ENCODE measurements around the gene ABHD3. TPM values are rescaled to one million over a fixed set of nuclear protein-coding genes. Genes with fewer than 3 reads are reported as not detected.
"Not testable (repeated sequence)": the region's sequence is repeated elsewhere in the genome, so short reads cannot be mapped to it uniquely, and the experiment has no call there.

ABHD3 gene
- total RNA-seq, 1 experiment from 2014 or later: 29.3 TPM

DNA sequence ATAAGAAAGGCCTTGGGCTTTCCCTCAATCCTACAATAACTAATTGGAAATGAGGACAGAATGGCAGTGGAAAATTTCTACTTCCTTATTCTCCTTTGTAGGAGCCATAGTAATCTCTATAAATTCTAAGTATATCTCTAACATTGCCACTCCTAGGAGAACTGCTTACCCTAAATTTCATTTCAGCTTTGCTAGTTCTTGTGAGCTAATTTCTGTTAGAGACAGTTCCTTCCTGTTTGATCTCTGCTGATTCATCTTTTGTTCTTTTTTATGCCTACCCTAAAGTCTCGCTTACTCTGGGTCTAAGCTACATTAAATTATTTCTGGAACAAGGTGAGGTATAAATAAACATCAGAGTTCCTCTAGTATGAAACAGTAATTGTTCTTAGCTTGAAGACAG, 25.7 kb downstream of the ABHD3 start:
- Histone ChIP-seq H3K9me3 (no peaks in the 10 kb centered on the region), H3K4me1 (no peaks in the 10 kb centered on the region), H3K36me3 (ENCODE audit: control insufficient read depth, insufficient read depth, low read length) (peaks cover 1% of the 10 kb centered on the region; the same call in 1 of the 2 replicates), H3K4me3 (ENCODE audit: low read depth, low read length) (no peak overlapping the region), H3K27me3 (replicated peaks; ENCODE audit: control insufficient read depth, insufficient read depth, low read length) (no peaks in the 10 kb centered on the region)
- no peak for DNase-seq
- H3K4me3 Mint-ChIP-seq (ENCODE audit: unreplicated experiment): no peak overlapping the region
- H3K4me1 Mint-ChIP-seq (ENCODE audit: low read depth, unreplicated experiment): no peaks in the 10 kb centered on the region
- H3K27me3 Mint-ChIP-seq (ENCODE audit: insufficient read depth, unreplicated experiment): no peaks in the 10 kb centered on the region
- peaks cover 3% of the 10 kb centered on the region for H3K36me3 Mint-ChIP-seq (ENCODE audit: insufficient read depth, unreplicated experiment)
- TF ChIP-seq, protein P1, sequence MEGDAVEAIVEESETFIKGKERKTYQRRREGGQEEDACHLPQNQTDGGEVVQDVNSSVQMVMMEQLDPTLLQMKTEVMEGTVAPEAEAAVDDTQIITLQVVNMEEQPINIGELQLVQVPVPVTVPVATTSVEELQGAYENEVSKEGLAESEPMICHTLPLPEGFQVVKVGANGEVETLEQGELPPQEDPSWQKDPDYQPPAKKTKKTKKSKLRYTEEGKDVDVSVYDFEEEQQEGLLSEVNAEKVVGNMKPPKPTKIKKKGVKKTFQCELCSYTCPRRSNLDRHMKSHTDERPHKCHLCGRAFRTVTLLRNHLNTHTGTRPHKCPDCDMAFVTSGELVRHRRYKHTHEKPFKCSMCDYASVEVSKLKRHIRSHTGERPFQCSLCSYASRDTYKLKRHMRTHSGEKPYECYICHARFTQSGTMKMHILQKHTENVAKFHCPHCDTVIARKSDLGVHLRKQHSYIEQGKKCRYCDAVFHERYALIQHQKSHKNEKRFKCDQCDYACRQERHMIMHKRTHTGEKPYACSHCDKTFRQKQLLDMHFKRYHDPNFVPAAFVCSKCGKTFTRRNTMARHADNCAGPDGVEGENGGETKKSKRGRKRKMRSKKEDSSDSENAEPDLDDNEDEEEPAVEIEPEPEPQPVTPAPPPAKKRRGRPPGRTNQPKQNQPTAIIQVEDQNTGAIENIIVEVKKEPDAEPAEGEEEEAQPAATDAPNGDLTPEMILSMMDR (IDR thresholded peaks at IDR 0.05; ENCODE audit: insufficient read depth in 1 of 2, low read depth in 1 of 2, low read length in 1 of 2, severe bottlenecking in 1 of 2, unreplicated experiment in 1 of 2): no peak
- POLR2A ChIA-PET: no interaction called here
- intact Hi-C loops (cut with micrococcal nuclease; ENCODE audit: unreplicated experiment): loop anchor here (10.0 kb wide), 1 partner anchor 64 kb away; the partner anchor contains the start of gene SNRPD1
- no peak overlapping the region for H3K27ac Mint-ChIP-seq (ENCODE audit: unreplicated experiment)
- H3K9me3 Mint-ChIP-seq (ENCODE audit: unreplicated experiment): no peaks in the 10 kb centered on the region
- CTCF ChIA-PET: interaction anchor here (0.6 kb wide), 1 partner anchor 278 kb away, joined by 3 read pairs; no protein-coding TSS in a partner anchor
- BruUV-seq (replicated peaks): no TSS peak

DNA sequence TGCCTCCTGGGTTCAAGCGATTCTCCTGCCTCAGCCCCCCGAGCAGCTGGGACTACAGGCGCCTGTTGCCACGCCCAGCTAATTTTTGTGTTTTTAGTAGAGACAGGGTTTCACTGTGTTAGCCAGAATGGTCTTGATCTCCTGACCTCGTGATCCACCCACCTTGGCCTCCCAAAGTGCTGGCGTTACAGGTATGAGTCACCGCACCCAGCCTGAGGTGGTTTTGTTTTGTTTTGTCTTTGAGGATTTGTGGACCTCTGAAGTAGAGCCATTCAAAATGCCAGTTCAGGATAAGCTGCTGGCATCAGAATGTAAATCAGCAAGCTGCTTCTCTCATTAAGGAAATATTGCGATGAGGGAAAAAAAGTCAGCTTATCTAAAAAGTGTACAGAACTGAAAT, 29.2 kb downstream of the ABHD3 start:
- H3K27me3 ChIP-seq (replicated peaks; ENCODE audit: control insufficient read depth, insufficient read depth, low read length); DNase-seq; POLR2A ChIA-PET; H3K4me3 Mint-ChIP-seq (ENCODE audit: unreplicated experiment); H3K27ac Mint-ChIP-seq (ENCODE audit: unreplicated experiment); H3K4me1 ChIP-seq; H3K36me3 Mint-ChIP-seq (ENCODE audit: insufficient read depth, unreplicated experiment); H3K9me3 ChIP-seq; H3K4me3 ChIP-seq (ENCODE audit: low read depth, low read length); H3K4me1 Mint-ChIP-seq (ENCODE audit: low read depth, unreplicated experiment); CTCF ChIA-PET; H3K36me3 ChIP-seq (ENCODE audit: control insufficient read depth, insufficient read depth, low read length); H3K9me3 Mint-ChIP-seq (ENCODE audit: unreplicated experiment); BruUV-seq (replicated peaks); H3K27me3 Mint-ChIP-seq (ENCODE audit: insufficient read depth, unreplicated experiment): not testable (repeated sequence)
- intact Hi-C loops (cut with micrococcal nuclease; ENCODE audit: unreplicated experiment): loop anchor here (10.0 kb wide), 1 partner anchor 61 kb away; the partner anchor contains the start of gene SNRPD1

DNA sequence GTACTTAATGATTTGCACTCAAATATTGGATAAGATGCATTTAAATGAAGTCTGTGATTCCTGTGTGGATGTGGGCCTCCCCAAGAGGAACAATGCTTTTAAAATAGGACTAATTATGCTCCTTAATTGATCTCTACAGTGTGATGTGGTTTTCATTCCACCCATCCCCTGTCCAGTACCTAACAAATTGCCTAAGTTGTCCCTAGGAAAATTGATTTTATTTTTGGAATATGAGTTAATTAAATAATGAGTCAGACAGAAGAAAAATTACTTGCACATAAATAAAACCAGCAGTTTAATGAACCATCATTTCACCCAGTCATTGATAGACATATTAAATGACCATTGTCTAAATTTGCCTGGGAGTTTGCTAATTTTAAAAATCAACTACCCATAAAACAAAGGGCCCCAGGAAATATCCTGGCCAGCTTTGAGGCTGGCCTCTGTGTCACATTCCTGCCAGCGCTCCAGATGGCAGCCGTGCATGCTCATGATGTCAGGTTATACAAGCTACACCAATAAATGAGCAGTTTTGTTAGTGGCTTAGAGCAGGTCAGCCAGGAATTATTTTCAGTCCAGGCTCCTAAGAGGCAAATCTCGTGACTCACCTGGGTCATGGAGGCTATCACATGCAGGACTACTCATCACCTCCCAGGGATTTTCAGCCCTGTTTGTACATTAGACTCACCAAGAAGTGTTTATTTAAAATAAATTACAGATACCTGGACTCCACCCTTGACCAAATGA, 31.9 kb downstream of the ABHD3 start:
- H3K27me3 ChIP-seq (replicated peaks; ENCODE audit: control insufficient read depth, insufficient read depth, low read length): no peaks in the 10 kb centered on the region
- Mint-ChIP-seq H3K27ac (ENCODE audit: unreplicated experiment) (no peak overlapping the region), H3K36me3 (ENCODE audit: insufficient read depth, unreplicated experiment) (peaks cover 6% of the 10 kb centered on the region), H3K4me3 (ENCODE audit: unreplicated experiment) (no peak overlapping the region), H3K27me3 (ENCODE audit: insufficient read depth, unreplicated experiment) (no peaks in the 10 kb centered on the region), H3K9me3 (ENCODE audit: unreplicated experiment) (no peaks in the 10 kb centered on the region), H3K4me1 (ENCODE audit: low read depth, unreplicated experiment) (peaks cover 8% of the 10 kb centered on the region)
- H3K4me1 ChIP-seq: peaks cover 12% of the 10 kb centered on the region
- intact Hi-C loops (cut with micrococcal nuclease; ENCODE audit: unreplicated experiment): loop anchor here (10.0 kb wide), 1 partner anchor 58 kb away; the partner anchor contains the start of gene SNRPD1
- TF ChIP-seq, protein P1 (IDR thresholded peaks at IDR 0.05; ENCODE audit: insufficient read depth in 1 of 2, low read depth in 1 of 2, low read length in 1 of 2, severe bottlenecking in 1 of 2, unreplicated experiment in 1 of 2): no peak
- H3K36me3 ChIP-seq (ENCODE audit: control insufficient read depth, insufficient read depth, low read length): peaks cover 1% of the 10 kb centered on the region; the same call in 1 of the 2 replicates
- BruUV-seq (replicated peaks): no TSS peak
- no peaks in the 10 kb centered on the region for H3K9me3 ChIP-seq
- peak in 1 of 2 experiments; percentile 41 for DNase-seq
- CTCF ChIA-PET: no interaction called here
- H3K4me3 ChIP-seq (ENCODE audit: low read depth, low read length): no peak overlapping the region
- POLR2A ChIA-PET: no interaction called here

Data from Caco-2 (cell line).